Upper lobe of left lung (tissue), 6 donors: ENCODE data around the gene PRL. TPM values are rescaled to one million over a fixed set of nuclear protein-coding genes. Genes with fewer than 3 reads are reported as not detected.

Experiments used
- ATAC-seq, 2 donors: fragments of 200-7000 bp; cut with Tn5 transposase; one replicate each; pipeline ENCODE4 v1.9.1; 2022; ENCODE audit warnings: mild to moderate bottlenecking in 2 of 2, moderate library complexity in 2 of 2; ENCODE audit not compliant: low FRiP score in 2 of 2
- DNase-seq, 2 donors: peaks; one replicate each; pipeline ENCODE4 v3.0.0-alpha.2; 2019 to 2020
- H3K27ac ChIP-seq, 4 donors: fragments of 200-600 bp; sonication (generic); one replicate each; pipeline ENCODE4 v1.5.1; 2016 to 2019
- H3K27me3 ChIP-seq, 4 donors: fragments of 200-600 bp; sonication (generic); one replicate each; pipeline ENCODE4 v1.5.1; 2017 to 2019
- H3K36me3 ChIP-seq, 4 donors: fragments of 200-600 bp; sonication (generic); one replicate each; pipeline ENCODE4 v1.5.1; 2016 to 2019
- H3K4me1 ChIP-seq, 4 donors: fragments of 200-600 bp; sonication (generic); one replicate each; pipeline ENCODE4 v1.5.1; 2018 to 2019
- H3K4me3 ChIP-seq, 4 donors: fragments of 200-600 bp; sonication (generic); one replicate each; pipeline ENCODE4 v1.5.1; 2017 to 2019; ENCODE audit warnings: mild to moderate bottlenecking in 2 of 4, moderate library complexity in 1 of 4
- H3K9me3 ChIP-seq, 4 donors: fragments of 200-600 bp; sonication (generic); one replicate each; pipeline ENCODE4 v1.5.1; 2018 to 2019
- CTCF ChIP-seq, 6 experiments: fragments of 450-650 bp in 4 of 6; fragments of 200-600 bp in 2 of 6; sonication (generic) in 2 of 6; IDR thresholded peaks; one replicate each; pipeline ENCODE4 v1.5.1; 2016 to 2019; ENCODE audit warnings: antibody characterized with exemption in 6 of 6
- EP300 ChIP-seq, 4 donors: sonication (generic); formaldehyde crosslinking; IDR thresholded peaks; one replicate each; pipeline ENCODE4 v1.5.1; 2017; ENCODE audit warnings: antibody characterized with exemption in 4 of 4, control low read depth in 2 of 4
- POLR2A ChIP-seq, 4 donors: fragments of 450-650 bp; IDR thresholded peaks; one replicate each; pipeline ENCODE4 v1.5.1; 2016 to 2017; ENCODE audit warnings: antibody characterized with exemption in 4 of 4, mild to moderate bottlenecking in 2 of 4
- POLR2AphosphoS5 ChIP-seq, 2 donors: sonication (generic); formaldehyde crosslinking; IDR thresholded peaks; one replicate each; pipeline ENCODE4 v1.5.1; 2017; ENCODE audit warnings: antibody characterized with exemption in 2 of 2
- WGBS, 2 donors: methylation state at CpG; one replicate each; pipeline ENCODE4 v1.1.5; 2017 to 2018; 5-methylcytosine and 5-hydroxymethylcytosine counted together
- total RNA-seq, 6 donors: library from RNA; depleted of rRNA in 4 of 6; stranded (reverse); fragments of >200 nt in 4 of 6; gene quantifications; one replicate each; pipeline versions ENCODE4 v1.1.0 to v1.2.1, GENCODE V29; 2016 to 2021
- donor health status: DM: no; HTN: no; CAD: no; lungs with moderate emphysema.
- donor health status: DM: no; HTN: yes; CAD: no; lungs with severe emphysema.

PRL gene
- total RNA-seq, 6 donors from 2014 or later = 0.14 TPM; not detected in 5

DNA sequence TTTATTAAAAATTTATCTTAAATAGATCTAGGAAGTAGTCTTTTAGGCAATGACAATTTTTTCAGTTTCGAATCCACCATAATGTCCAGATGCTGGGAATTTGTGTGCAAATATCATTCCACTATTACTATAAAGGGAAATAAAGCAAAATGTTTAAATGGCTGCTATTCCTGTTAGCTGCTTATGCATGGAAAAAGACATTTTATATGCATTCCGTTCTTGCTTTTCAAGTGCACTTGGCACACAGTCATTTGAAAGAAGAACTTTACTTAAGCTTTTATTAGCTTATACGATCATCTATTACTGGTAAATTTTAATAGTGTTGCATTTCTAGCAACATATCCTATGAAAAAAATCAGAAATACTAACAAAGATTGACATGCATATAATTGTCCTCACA, 42.0 kb downstream of the PRL start:
- Histone ChIP-seq H3K27me3 (no peaks in the 10 kb centered on the region), H3K4me3 (no peak overlapping the region), H3K27ac (no peak overlapping the region), H3K36me3 (no peaks in the 10 kb centered on the region), H3K9me3 (no peaks in the 10 kb centered on the region), H3K4me1 (no peaks in the 10 kb centered on the region)
- TF ChIP-seq EP300 (IDR thresholded peaks at IDR 0.05) (no peak), CTCF (IDR thresholded peaks at IDR 0.05) (no peak), POLR2AphosphoS5 (IDR thresholded peaks at IDR 0.05) (no peak)
- DNase-seq (no peak), ATAC-seq (no peak)
- 71 to 73% methylated on average over 3 of the region's 3 CpGs for WGBS, 2 donors

DNA sequence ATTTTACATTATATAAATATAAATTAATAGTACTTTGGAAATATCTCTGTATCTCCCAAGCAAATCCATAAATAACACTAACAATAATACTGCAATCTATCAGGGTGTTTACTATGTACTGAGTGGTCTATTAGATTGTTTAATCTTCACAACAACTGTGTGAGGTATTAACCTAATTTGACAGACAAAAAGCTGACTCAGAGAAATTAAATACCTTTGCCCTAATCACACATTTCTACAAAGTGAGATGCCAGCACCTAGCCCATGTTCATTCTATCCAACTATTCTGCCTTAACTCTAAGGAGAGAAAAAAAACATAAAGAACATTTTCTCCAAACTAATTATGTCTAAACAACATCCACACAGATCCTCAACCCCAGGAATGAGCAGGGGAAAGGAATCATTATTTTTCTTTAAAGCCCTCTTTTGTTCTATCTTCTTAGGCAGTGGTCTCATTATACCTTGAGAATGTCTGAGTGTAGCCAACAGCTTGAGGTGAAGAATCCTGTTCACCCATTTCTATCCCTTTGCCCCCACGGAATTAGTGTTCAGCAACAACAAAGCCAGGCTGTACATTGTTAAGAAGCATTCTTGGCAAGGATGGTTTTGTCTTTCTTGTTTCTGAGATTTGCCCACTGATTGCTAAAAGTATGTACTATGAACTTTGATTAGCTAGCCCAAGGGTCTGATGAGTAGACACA, 42.7 kb downstream of the PRL start:
- no peaks in the 10 kb centered on the region for H3K4me1 ChIP-seq
- no peaks in the 10 kb centered on the region for H3K9me3 ChIP-seq
- no peak overlapping the region for H3K4me3 ChIP-seq
- H3K36me3 ChIP-seq = no peaks in the 10 kb centered on the region
- no peak overlapping the region for H3K27ac ChIP-seq
- TF ChIP-seq EP300 (IDR thresholded peaks at IDR 0.05) (no peak), POLR2A (IDR thresholded peaks at IDR 0.05) (no peak), POLR2AphosphoS5 (IDR thresholded peaks at IDR 0.05) (no peak)
- no peaks in the 10 kb centered on the region for H3K27me3 ChIP-seq
- no peak for ATAC-seq
- WGBS, 2 donors = 72 to 78% methylated on average over 1 of the region's 1 CpG
- DNase-seq = no peak

DNA sequence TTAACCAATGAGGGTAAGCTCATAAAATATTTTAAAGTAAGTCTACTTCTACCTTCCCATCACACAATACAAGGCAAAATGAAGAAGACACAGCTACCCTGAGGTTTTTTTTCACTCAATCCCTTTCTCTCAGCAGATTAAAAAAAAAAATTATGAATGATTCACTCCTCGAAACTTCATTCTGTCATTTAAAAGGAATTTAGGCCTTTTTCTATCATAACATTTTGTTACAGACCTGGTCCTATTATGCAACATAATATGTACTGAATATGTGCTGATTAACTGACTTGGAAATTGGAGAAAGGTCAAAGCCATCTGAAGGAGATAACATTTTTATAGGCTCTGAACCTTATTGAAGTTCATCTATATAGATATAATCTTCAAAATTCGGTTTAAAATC, 45.5 kb downstream of the PRL start:
- Histone ChIP-seq H3K9me3 (no peaks in the 10 kb centered on the region), H3K27ac (no peak overlapping the region), H3K36me3 (no peaks in the 10 kb centered on the region), H3K4me3 (no peak overlapping the region), H3K27me3 (no peaks in the 10 kb centered on the region), H3K4me1 (peaks cover 0 to 4% (median 0%) of the 10 kb centered on the region in 4 donors)
- no peak for DNase-seq
- ATAC-seq = peak in 1 of 2 donors; percentile 42
- TF ChIP-seq POLR2AphosphoS5 (IDR thresholded peaks at IDR 0.05) = no peak
- no peak for TF ChIP-seq POLR2A (IDR thresholded peaks at IDR 0.05)
- no peak for TF ChIP-seq EP300 (IDR thresholded peaks at IDR 0.05)
- no peak for TF ChIP-seq CTCF (IDR thresholded peaks at IDR 0.05)
- WGBS, 2 donors = 70 to 76% methylated on average over 2 of the region's 2 CpGs

DNA sequence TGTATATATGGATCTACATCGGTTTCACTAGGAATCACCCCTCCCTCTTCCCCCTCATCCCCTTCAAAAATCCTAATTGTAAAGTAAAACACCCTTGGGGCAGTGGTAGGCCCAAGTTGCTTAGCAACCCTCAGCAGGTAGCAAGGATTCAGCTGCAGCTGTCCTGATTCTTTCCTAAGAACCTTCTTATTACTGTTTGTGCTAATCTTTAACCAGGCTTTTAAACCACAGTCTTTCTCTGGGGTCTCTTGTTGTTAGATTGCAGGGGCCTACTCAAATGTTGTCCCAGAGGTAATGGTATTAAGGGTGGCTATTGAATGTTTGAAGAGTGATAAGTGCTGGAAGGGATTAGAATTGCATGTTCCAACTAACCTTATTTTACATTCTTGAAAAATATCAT, 46.4 kb downstream of the PRL start:
- Histone ChIP-seq H3K27ac (no peak overlapping the region), H3K27me3 (no peaks in the 10 kb centered on the region), H3K4me3 (no peak overlapping the region), H3K36me3 (no peaks in the 10 kb centered on the region), H3K9me3 (no peaks in the 10 kb centered on the region), H3K4me1 (peaks cover 0 to 4% (median 0%) of the 10 kb centered on the region in 4 donors)
- TF ChIP-seq CTCF (IDR thresholded peaks at IDR 0.05) (no peak), POLR2A (IDR thresholded peaks at IDR 0.05) (no peak), EP300 (IDR thresholded peaks at IDR 0.05) (no peak), POLR2AphosphoS5 (IDR thresholded peaks at IDR 0.05) (no peak)
- 68 to 71% methylated on average over 1 of the region's 1 CpG for WGBS, 2 donors
- DNase-seq (no peak), ATAC-seq (no peak)

DNA sequence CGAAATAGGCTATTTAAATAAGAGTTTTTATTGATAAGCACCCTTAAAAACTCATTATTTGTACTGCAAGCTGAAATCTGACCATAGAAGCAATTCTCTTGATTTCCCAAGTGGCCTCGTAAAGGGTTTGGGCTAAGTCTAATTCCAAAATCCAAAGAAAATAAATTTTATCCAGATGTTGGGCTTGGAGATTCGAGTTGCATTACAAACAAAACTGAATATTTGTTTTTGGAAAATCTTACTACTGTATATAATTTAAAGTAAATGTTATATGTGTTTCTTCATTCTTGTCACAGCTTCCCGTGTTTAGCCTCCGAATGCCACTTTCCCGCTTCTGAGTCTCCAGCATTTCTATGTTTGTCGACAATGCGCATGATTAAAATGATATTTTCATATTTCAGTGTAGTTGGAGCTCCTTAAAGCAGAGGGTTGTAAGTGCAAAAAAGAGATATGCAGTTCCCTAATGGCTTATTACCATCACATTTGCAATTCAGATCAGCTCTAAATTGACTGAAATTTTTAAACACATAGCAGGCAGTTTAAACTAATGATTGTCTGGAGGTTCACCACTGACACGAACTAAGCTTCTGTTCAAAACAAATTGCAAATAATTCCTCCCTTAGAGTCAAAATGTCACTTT, 47.0 kb downstream of the PRL start:
- H3K36me3 ChIP-seq = no peaks in the 10 kb centered on the region
- no peak for TF ChIP-seq CTCF (IDR thresholded peaks at IDR 0.05)
- TF ChIP-seq POLR2A (IDR thresholded peaks at IDR 0.05) = no peak
- TF ChIP-seq EP300 (IDR thresholded peaks at IDR 0.05) = no peak
- no peak for TF ChIP-seq POLR2AphosphoS5 (IDR thresholded peaks at IDR 0.05)
- no peak for ATAC-seq
- peaks cover 0 to 4% (median 0%) of the 10 kb centered on the region in 4 donors for H3K4me1 ChIP-seq
- no peaks in the 10 kb centered on the region for H3K27me3 ChIP-seq
- H3K27ac ChIP-seq = no peak overlapping the region
- H3K4me3 ChIP-seq = no peak overlapping the region
- H3K9me3 ChIP-seq = no peaks in the 10 kb centered on the region
- 87 to 95% methylated on average over 9 of the region's 9 CpGs for WGBS, 2 donors
- no peak for DNase-seq
